ENCODE measurements around the gene MYL11. TPM values are rescaled to one million over a fixed set of nuclear protein-coding genes. Genes with fewer than 3 reads are reported as not detected.
A peak's percentile ranks its signal among the peaks of the same experiment; 100 is the strongest.

MYL11 gene
- total RNA-seq, 5 donors from 2014 or later (not counting 1 experiment from before 2014, with no cell fraction given): 0.91 to 1.3 (median 1.1) TPM; not detected in 2

DNA sequence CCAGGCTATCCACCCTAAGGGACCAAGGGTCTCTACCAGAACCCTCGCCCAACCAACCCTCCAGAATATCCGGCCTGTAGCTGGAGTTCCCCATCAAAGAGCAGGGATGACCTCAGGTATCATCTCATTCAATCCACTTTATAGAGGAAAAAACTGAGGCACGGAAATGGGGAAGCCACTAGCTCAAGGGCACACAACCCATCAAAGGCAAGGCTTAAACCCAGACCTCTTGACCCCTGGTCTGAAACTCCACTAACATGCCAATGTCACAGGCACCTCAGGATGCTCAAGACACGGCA lies 5.9 kb upstream of the MYL11 start:
- no peaks in the 10 kb centered on the region for H3K27me3 Mint-ChIP-seq
- peaks cover 53 to 54% (median 53%) of the 10 kb centered on the region in 3 donors for H3K4me1 Mint-ChIP-seq
- peaks cover 17% of the 10 kb centered on the region for H3K36me3 Mint-ChIP-seq
- WGBS (ENCODE audit: insufficient coverage): 0% methylated on average over 2 of the region's 4 CpGs
- Histone ChIP-seq H3K36me3 (ENCODE audit: control insufficient read depth in 2 of 2, extremely low read depth in 1 of 2, insufficient read depth in 1 of 2, low read length in 1 of 2) (peaks cover 9 to 21% of the 10 kb centered on the region in 2 donors), H3K9me3 (no peaks in the 10 kb centered on the region), H3K27ac (ENCODE audit: low read length) (peak overlapping the region; percentile 57), H3K4me3 (ENCODE audit: control insufficient read depth in 1 of 2, extremely low read depth in 1 of 2, low read length in 1 of 2) (peak overlapping the region; percentile 62 to 66), H3K4me1 (ENCODE audit: control insufficient read depth in 1 of 2, extremely low read depth in 1 of 2, insufficient read depth in 2 of 2, low read length in 2 of 2) (peaks cover 22 to 44% of the 10 kb centered on the region in 2 experiments), H3K27me3 (replicated peaks in 1 of 2; ENCODE audit: control insufficient read depth in 2 of 2, extremely low read depth in 1 of 2, insufficient read depth in 2 of 2, low read length in 1 of 2) (no peaks in the 10 kb centered on the region)
- ATAC-seq (replicated peaks in 1 of 4): no peak
- POLR2A ChIA-PET: no interaction called here
- H3K9me3 Mint-ChIP-seq: no peaks in the 10 kb centered on the region
- peak overlapping the region; percentile 85 to 91 (median 86) for H3K4me3 Mint-ChIP-seq
- CTCF ChIA-PET: interaction anchor here in 1 of 2 donors (0.5 to 1.5 kb wide), 4 partner anchors 14 to 268 kb away, joined by 3 to 6 read pairs (median 4); partner anchors contain the start of gene CD2BP2
- H3K27ac Mint-ChIP-seq: peak overlapping the region; percentile 55 to 92
- DNase-seq: no peak

DNA sequence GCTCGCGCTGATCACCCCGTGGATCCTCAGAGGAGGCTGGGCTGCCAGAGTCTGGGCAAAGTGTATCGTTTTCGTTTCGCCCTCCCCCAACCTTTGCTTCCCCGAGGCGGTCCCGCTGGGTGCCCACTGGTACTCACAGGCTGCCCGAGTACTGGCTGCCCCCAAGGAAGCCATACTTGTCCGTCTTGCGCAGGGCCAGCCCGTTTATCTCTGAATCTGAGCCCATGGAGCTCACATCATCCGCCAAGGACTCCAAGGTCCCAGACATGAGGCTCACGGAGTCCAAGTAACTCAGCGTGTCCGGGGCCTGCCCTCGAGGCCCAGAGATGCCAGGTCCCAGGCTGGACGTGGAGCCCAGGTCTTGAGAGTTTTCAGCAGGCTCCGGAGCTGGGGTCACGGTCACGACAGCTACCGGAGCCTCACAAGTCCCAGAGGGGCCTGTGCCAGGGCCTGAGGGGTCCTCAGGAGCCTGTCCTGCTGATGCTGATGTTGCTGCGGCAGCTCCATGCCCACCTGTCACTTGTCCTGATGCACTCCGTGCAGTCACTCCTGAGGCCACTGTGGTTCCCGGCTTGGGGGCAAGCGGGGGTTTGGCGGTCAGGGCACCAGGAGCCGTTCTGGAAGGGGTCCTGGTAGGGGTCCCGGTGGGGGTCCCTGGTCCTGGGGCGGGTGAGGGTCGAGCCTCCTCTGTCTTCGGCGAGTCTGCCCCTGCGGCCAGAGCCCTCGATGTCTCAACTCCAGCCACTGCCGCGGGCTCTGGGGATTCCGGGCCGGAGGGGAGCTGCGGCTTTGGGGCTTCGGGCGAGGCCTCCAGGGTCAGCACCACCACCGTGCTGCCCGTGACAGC lies 5.3 kb upstream of the MYL11 start:
- Histone ChIP-seq H3K9me3 (no peaks in the 10 kb centered on the region), H3K27me3 (replicated peaks in 1 of 2; ENCODE audit: control insufficient read depth in 2 of 2, extremely low read depth in 1 of 2, insufficient read depth in 2 of 2, low read length in 1 of 2) (no peaks in the 10 kb centered on the region), H3K4me3 (ENCODE audit: control insufficient read depth in 1 of 2, extremely low read depth in 1 of 2, low read length in 1 of 2) (peak overlapping the region; percentile 62 to 66), H3K4me1 (ENCODE audit: control insufficient read depth in 1 of 2, extremely low read depth in 1 of 2, insufficient read depth in 2 of 2, low read length in 2 of 2) (peaks cover 22 to 44% of the 10 kb centered on the region in 2 experiments), H3K27ac (ENCODE audit: low read length) (peak overlapping the region; percentile 57), H3K36me3 (ENCODE audit: control insufficient read depth in 2 of 2, extremely low read depth in 1 of 2, insufficient read depth in 1 of 2, low read length in 1 of 2) (peaks cover 9 to 20% of the 10 kb centered on the region in 2 donors)
- WGBS (ENCODE audit: insufficient coverage): under 1% methylated on average over 40 of the region's 45 CpGs
- Mint-ChIP-seq H3K27ac (peak overlapping the region; percentile 55 to 92), H3K4me3 (peak overlapping the region; percentile 85 to 91 (median 86)), H3K27me3 (no peaks in the 10 kb centered on the region), H3K9me3 (no peaks in the 10 kb centered on the region), H3K36me3 (peaks cover 16% of the 10 kb centered on the region), H3K4me1 (peaks cover 53 to 54% (median 53%) of the 10 kb centered on the region in 3 donors)
- DNase-seq (peak in 1 of 35 experiments; percentile 40), ATAC-seq (replicated peaks in 1 of 4) (no peak)
- ChIA-PET CTCF (interaction anchor here in 1 of 2 donors (0.5 to 1.5 kb wide), 5 partner anchors 9 to 268 kb away, joined by 3 to 6 read pairs (median 4); partner anchors contain the start of gene CD2BP2), POLR2A (no interaction called here)

DNA sequence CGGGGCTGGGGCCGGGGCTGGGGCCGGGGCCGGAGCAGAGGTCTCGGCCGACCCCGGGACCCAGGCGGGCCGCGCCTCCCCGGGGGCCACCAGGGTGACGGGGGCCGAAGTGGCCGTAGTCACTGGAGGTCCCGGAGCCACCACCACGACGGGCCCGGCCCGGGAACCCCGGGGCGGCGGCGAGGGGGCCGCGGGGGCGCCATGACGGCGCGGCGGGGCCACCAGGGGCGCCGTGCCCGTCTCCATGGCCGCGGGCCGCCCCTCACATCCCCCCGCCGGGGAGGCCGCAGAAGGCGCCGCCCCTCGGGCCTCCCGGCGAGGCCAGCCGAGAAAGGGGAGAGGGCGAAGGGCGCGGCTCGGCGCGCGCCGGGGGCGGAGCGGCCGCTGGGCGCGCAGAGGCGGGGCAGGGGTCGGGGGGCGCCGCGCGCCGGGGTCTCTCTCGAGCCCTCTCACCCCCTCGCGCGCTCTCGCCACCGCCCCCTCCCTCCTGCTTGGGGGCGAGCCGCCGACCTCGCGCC lies 4.6 kb upstream of the MYL11 start:
- H3K4me3 ChIP-seq (ENCODE audit: control insufficient read depth in 1 of 2, extremely low read depth in 1 of 2, low read length in 1 of 2): peak overlapping the region in 1 of 2 donors; percentile 66
- peaks cover 22 to 44% of the 10 kb centered on the region in 2 experiments for H3K4me1 ChIP-seq (ENCODE audit: control insufficient read depth in 1 of 2, extremely low read depth in 1 of 2, insufficient read depth in 2 of 2, low read length in 2 of 2)
- H3K36me3 ChIP-seq (ENCODE audit: control insufficient read depth in 2 of 2, extremely low read depth in 1 of 2, insufficient read depth in 1 of 2, low read length in 1 of 2): peaks cover 6 to 13% of the 10 kb centered on the region in 2 donors
- Mint-ChIP-seq H3K27me3 (no peaks in the 10 kb centered on the region), H3K4me1 (peaks cover 52 to 54% (median 53%) of the 10 kb centered on the region in 3 donors), H3K4me3 (peak overlapping the region; percentile 79 to 83 (median 80)), H3K36me3 (peaks cover 11% of the 10 kb centered on the region), H3K27ac (peak overlapping the region; percentile 93 to 95), H3K9me3 (no peaks in the 10 kb centered on the region)
- under 1% methylated on average over 55 of the region's 76 CpGs for WGBS (ENCODE audit: insufficient coverage)
- no peaks in the 10 kb centered on the region for H3K27me3 ChIP-seq (replicated peaks in 1 of 2; ENCODE audit: control insufficient read depth in 2 of 2, extremely low read depth in 1 of 2, insufficient read depth in 2 of 2, low read length in 1 of 2)
- ChIA-PET CTCF (interaction anchor here in 1 of 2 donors (1.0 to 1.7 kb wide), 6 partner anchors 15 to 240 kb away, joined by 3 to 32 read pairs (median 4); partner anchors contain the start of genes CD2BP2, DCTPP1 and ZNF771), POLR2A (interaction anchor here (1.3 to 1.7 kb wide), 2 partner anchors 13 kb away, joined by 5 to 6 read pairs; partner anchors contain the start of gene SEPTIN1 (in 2 of the 2))
- no peaks in the 10 kb centered on the region for H3K9me3 ChIP-seq
- DNase-seq: no peak
- no peak overlapping the region for H3K27ac ChIP-seq (ENCODE audit: low read length)
- peak; percentile 5 to 11 (median 6) for ATAC-seq (replicated peaks in 1 of 4)

DNA sequence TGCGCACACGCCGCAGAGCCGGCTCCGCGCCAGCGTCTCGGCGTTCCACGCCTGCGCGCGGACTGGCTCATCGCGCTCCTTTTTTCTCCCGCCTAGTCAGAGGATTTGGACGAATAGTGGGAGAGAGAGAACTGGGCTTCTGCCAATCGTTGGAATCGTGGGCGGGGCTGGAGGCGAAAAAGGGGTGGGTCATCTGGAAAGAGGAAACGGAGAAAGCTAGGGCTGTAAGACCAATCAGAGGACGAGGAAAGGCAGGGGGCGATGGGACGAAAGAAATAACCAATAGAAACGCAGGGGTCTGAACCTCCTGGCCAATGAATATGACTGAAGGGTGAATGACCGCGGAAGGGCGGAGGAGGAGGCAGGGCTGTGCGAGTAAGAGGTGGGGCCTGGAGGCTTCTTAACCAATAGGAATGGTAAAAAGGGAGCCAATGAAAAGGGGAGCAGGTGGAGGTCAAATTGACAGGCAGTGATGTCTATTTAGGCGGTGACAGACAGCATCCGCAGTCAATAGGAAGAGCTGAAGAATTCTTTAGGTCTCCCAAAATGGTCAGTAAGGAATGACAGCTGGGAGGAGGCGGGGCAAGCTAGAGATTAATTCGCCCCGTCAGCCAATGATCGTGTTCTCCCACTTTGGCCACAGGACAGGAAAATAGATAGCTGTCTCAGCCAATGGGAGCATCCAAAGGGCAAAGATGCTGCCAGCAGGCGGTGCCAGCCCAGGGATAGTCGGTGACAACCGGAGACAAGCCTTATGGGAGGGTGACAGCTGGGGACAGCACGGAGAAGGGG lies 4.0 kb upstream of the MYL11 start, which contains the start of gene TBC1D10B:
Gene TBC1D10B, minus strand, starts transcription at position 39 of the 792 bp plus-strand sequence. CDS start 311 bp downstream, outside the sequence.
- ATAC-seq (replicated peaks in 1 of 4): peak; percentile 83 to 86 (median 84)
- Mint-ChIP-seq H3K36me3 (peaks cover 6% of the 10 kb centered on the region), H3K27ac (peak within 1 kb of the TSS; percentile 93 to 95), H3K4me1 (peaks cover 45 to 49% (median 46%) of the 10 kb centered on the region in 3 donors), H3K4me3 (peak within 1 kb of the TSS; percentile 85 to 91 (median 86)), H3K9me3 (no peaks in the 10 kb centered on the region), H3K27me3 (no peaks in the 10 kb centered on the region)
- under 1% methylated on average over 36 of the region's 40 CpGs for WGBS (ENCODE audit: insufficient coverage)
- CTCF ChIA-PET: interaction anchor here (0.5 to 1.9 kb wide), 18 partner anchors 11 to 670 kb away, joined by 3 to 32 read pairs (median 4); partner anchors contain the start of genes CD2BP2 (in 1 of the 2), DCTPP1 (in 1 of the 2), SEPTIN1 (in 1 of the 2) and ZNF48 (in 1 of the 2)
- peak; percentile 96 to 100 (median 99) for DNase-seq
- POLR2A ChIA-PET: interaction anchor here (0.6 to 1.7 kb wide), 5 partner anchors 12 to 166 kb away, joined by 3 to 7 read pairs (median 5); partner anchors contain the start of genes SEPTIN1 (in 2 of the 2) and DCTPP1 (in 1 of the 2)
- Histone ChIP-seq H3K27ac (ENCODE audit: low read length) (peak within 1 kb of the TSS; percentile 73), H3K27me3 (replicated peaks in 1 of 2; ENCODE audit: control insufficient read depth in 2 of 2, extremely low read depth in 1 of 2, insufficient read depth in 2 of 2, low read length in 1 of 2) (no peaks in the 10 kb centered on the region), H3K36me3 (ENCODE audit: control insufficient read depth in 2 of 2, extremely low read depth in 1 of 2, insufficient read depth in 1 of 2, low read length in 1 of 2) (peaks cover 6 to 8% of the 10 kb centered on the region in 2 donors), H3K4me3 (ENCODE audit: control insufficient read depth in 1 of 2, extremely low read depth in 1 of 2, low read length in 1 of 2) (peak within 1 kb of the TSS; percentile 62 to 66), H3K9me3 (no peaks in the 10 kb centered on the region), H3K4me1 (ENCODE audit: control insufficient read depth in 1 of 2, extremely low read depth in 1 of 2, insufficient read depth in 2 of 2, low read length in 2 of 2) (peaks cover 22 to 44% of the 10 kb centered on the region in 2 experiments)

DNA sequence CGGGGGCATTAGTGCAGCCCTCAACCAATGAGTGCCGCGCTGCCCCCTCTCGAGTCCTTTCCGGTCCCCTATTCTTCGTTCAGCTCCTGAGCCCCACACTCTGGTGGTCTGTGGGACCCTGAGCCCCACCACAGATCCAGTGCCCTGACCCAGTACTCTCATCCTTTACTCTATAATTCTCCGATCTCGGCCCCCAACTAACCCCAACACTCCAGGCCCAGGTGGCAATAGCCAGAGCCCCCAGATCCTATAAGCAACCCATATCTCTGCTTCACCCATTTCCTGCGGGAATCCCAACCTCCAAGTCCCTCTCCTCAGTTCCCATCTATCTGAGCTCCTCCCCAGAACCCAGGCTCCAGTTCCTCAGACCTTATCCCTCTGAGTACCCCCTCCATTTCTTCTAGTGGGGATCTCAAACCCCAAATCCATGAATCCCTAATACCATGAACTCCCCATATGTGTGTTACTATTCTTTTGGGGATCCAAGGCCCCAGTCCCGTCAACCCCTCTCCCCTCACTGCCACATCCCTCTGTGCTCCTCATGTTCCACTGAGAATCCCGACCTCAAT lies 3.3 kb upstream of the MYL11 start:
- POLR2A ChIA-PET: interaction anchor here (0.5 to 1.7 kb wide), 6 partner anchors 12 to 185 kb away, joined by 4 to 7 read pairs (median 6); partner anchors contain the start of genes SEPTIN1 (in 2 of the 2) and DCTPP1 (in 1 of the 2)
- peaks cover 22 to 47% of the 10 kb centered on the region in 2 experiments for H3K4me1 ChIP-seq (ENCODE audit: control insufficient read depth in 1 of 2, extremely low read depth in 1 of 2, insufficient read depth in 2 of 2, low read length in 2 of 2)
- H3K9me3 Mint-ChIP-seq: no peaks in the 10 kb centered on the region

More for the DNA sequence above, 3.3 kb upstream of the MYL11 start:
- Histone ChIP-seq H3K36me3 (ENCODE audit: control insufficient read depth in 2 of 2, extremely low read depth in 1 of 2, insufficient read depth in 1 of 2, low read length in 1 of 2) (peaks cover 6 to 7% of the 10 kb centered on the region in 2 donors), H3K27ac (ENCODE audit: low read length) (peak overlapping the region; percentile 73), H3K9me3 (no peaks in the 10 kb centered on the region), H3K27me3 (replicated peaks in 1 of 2; ENCODE audit: control insufficient read depth in 2 of 2, extremely low read depth in 1 of 2, insufficient read depth in 2 of 2, low read length in 1 of 2) (no peaks in the 10 kb centered on the region), H3K4me3 (ENCODE audit: control insufficient read depth in 1 of 2, extremely low read depth in 1 of 2, low read length in 1 of 2) (peak overlapping the region; percentile 44 to 48)
- H3K4me3 Mint-ChIP-seq: peak overlapping the region; percentile 79 to 83 (median 80)
- H3K27ac Mint-ChIP-seq: peak overlapping the region; percentile 93 to 95
- no peaks in the 10 kb centered on the region for H3K27me3 Mint-ChIP-seq
- 20% methylated on average over 9 of the region's 11 CpGs for WGBS (ENCODE audit: insufficient coverage)
- no peak for ATAC-seq (replicated peaks in 1 of 4)
- CTCF ChIA-PET: interaction anchor here (0.5 to 1.9 kb wide), 16 partner anchors 10 to 671 kb away, joined by 3 to 32 read pairs (median 4); partner anchors contain the start of genes CD2BP2 (in 1 of the 2), DCTPP1 (in 1 of the 2), SEPTIN1 (in 1 of the 2) and ZNF48 (in 1 of the 2)
- no peak for DNase-seq
- H3K36me3 Mint-ChIP-seq: peaks cover 3% of the 10 kb centered on the region
- peaks cover 43 to 47% (median 43%) of the 10 kb centered on the region in 3 donors for H3K4me1 Mint-ChIP-seq

Measured in T-cell (primary cell).